ENCODE measurements around the gene TM6SF1. TPM values are rescaled to one million over a fixed set of nuclear protein-coding genes. Genes with fewer than 3 reads are reported as not detected.

Gene TM6SF1
- total RNA-seq = 2.3 and 3.6 TPM in 2 replicates
- polyA plus RNA-seq = 3.2 and 3.9 TPM in 2 replicates
- 2.7 and 3.6 TPM in 2 replicates for polyA plus RNA-seq (2012)
- polyA minus RNA-seq (ENCODE audit: low replicate concordance) = 1.0 and 4.2 TPM in 2 replicates

DNA sequence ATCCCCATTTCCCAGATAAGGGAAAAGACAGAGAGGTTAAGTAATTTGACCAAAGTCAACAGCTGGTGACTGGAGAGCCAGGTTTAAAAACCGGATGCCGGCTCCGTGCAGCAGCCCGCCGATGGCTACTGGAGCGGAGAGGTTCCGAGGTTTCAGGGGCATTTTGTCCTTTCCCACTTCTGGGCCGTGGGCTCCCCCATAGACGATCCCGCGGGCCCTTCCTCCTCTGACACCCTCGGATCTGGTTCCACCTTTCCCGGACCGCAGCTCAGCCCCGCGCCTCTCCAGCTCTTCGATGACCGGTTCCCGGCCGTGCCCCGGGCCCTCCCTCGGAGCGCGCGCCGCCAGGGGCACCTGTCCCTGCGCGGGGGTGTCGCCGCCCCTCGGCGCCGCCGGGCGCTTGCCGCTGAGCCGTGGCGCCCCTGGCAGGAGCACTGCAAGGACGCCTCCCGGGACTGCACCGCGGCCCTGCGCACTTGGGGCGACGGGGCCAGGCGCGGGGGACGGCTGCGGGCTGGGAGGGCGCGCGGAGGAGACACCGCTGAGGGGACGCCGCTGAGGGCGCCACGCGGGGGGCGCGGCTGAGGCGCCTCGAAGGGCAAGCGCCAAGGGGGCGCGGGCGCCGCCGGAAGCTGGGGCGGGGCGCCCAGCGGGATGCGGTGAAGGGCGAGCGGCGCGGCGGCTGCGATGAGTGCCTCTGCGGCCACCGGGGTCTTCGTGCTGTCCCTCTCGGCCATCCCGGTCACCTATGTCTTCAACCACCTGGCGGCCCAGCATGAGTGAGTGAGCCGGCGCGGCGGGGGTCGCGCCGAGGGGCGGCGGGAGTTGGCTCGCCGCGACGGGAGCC, at the start of gene TM6SF1:
Gene TM6SF1, plus strand, starts transcription at position 652 of the 847 bp plus-strand sequence. Its CDS starts 36 bp downstream, at position 688.
- H3K27ac ChIP-seq (ENCODE audit: insufficient read depth, low read length) = no peak within 1 kb of the TSS
- peak within 1 kb of the TSS; percentile 7 for H3K9ac ChIP-seq (ENCODE audit: insufficient read depth, low read length)
- DNase-seq (ENCODE audit: low read depth in 2 of 2) = no peak

DNA sequence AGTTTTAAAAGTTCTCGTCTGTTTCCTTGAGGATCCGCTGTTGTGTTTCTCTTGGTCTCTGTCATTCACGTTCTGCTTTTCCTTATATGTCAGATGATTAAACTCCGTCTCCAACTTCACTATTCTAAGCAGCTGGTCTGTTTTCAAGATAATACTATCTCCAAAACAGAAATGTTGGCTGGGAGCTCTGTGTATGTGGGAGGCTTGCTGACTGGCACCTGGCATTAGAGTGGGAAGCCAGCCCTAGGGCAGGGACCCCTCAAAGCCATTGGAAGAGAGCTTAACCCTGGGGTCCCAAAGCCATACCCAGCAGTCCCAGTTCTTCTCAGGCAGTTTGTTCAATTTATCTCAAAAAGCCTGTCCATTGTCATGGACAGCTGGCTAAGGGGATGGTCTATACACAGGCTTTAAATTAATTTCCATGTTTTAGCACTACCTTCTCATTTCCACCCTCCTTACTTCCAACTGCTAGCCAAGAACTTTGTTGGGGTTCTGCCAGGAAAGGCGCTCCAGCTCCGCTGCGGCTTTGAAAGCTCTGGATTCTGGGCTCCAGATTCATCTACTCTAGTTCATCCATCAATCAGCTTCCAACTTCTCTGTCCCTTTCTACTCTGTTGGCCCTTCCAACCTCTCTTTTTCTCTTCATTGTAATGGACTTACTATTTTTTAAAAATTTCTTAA, 49.6 kb upstream of the TM6SF1 start:
- Histone ChIP-seq H2AFZ (ENCODE audit: low read length) (no peak overlapping the region), H3K4me3 (replicated peaks in 1 of 4; ENCODE audit: control extremely low read depth in 1 of 4, insufficient read depth in 1 of 4, low read depth in 3 of 4, low read length in 4 of 4) (no peak overlapping the region), H4K20me1 (ENCODE audit: control insufficient read depth, extremely low read depth, insufficient read depth, low read length) (no peaks in the 10 kb centered on the region), H3K36me3 (ENCODE audit: control insufficient read depth, insufficient read depth, low read length) (peaks cover 4% of the 10 kb centered on the region), H3K9me3 (ENCODE audit: control insufficient read depth, insufficient read depth, low read depth, low read length) (no peaks in the 10 kb centered on the region), H3K79me2 (ENCODE audit: control insufficient read depth, insufficient read depth, low read length) (peaks cover 51% of the 10 kb centered on the region), H3K9ac (ENCODE audit: insufficient read depth, low read length) (no peak overlapping the region), H3K27me3 (ENCODE audit: control insufficient read depth, insufficient read depth, low read length) (no peaks in the 10 kb centered on the region), H3K27ac (ENCODE audit: insufficient read depth, low read length) (no peak overlapping the region), H3K4me2 (ENCODE audit: extremely low read depth, insufficient read depth, low read length) (no peak overlapping the region), H3K4me1 (ENCODE audit: control insufficient read depth, extremely low read depth, insufficient read depth, low read length) (peaks cover 2% of the 10 kb centered on the region)
- TF ChIP-seq EZH2 (IDR thresholded peaks at IDR 0.05; ENCODE audit: low read length, missing control alignments) = no peak
- TF ChIP-seq, protein P1, sequence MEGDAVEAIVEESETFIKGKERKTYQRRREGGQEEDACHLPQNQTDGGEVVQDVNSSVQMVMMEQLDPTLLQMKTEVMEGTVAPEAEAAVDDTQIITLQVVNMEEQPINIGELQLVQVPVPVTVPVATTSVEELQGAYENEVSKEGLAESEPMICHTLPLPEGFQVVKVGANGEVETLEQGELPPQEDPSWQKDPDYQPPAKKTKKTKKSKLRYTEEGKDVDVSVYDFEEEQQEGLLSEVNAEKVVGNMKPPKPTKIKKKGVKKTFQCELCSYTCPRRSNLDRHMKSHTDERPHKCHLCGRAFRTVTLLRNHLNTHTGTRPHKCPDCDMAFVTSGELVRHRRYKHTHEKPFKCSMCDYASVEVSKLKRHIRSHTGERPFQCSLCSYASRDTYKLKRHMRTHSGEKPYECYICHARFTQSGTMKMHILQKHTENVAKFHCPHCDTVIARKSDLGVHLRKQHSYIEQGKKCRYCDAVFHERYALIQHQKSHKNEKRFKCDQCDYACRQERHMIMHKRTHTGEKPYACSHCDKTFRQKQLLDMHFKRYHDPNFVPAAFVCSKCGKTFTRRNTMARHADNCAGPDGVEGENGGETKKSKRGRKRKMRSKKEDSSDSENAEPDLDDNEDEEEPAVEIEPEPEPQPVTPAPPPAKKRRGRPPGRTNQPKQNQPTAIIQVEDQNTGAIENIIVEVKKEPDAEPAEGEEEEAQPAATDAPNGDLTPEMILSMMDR (conservative IDR thresholded peaks at IDR 0.05 in 1 of 2, IDR thresholded peaks at IDR 0.05 in 1 of 2; ENCODE audit: low read depth in 1 of 2, low read length in 2 of 2) = no peak
- DNase-seq (ENCODE audit: low read depth in 2 of 2) = peak; percentile 38 to 44

More for the DNA sequence above, at the start of gene TM6SF1:
- Histone ChIP-seq H3K9me3 (ENCODE audit: control insufficient read depth, insufficient read depth, low read depth, low read length) (no peaks in the 10 kb centered on the region), H3K4me3 (replicated peaks in 1 of 4; ENCODE audit: control extremely low read depth in 1 of 4, insufficient read depth in 1 of 4, low read depth in 3 of 4, low read length in 4 of 4) (peak within 1 kb of the TSS; percentile 52 to 69 (median 58)), H2AFZ (ENCODE audit: low read length) (peak within 1 kb of the TSS; percentile 65), H3K4me2 (ENCODE audit: extremely low read depth, insufficient read depth, low read length) (peak within 1 kb of the TSS; percentile 82), H4K20me1 (ENCODE audit: control insufficient read depth, extremely low read depth, insufficient read depth, low read length) (no peaks in the 10 kb centered on the region), H3K27me3 (ENCODE audit: control insufficient read depth, insufficient read depth, low read length) (no peaks in the 10 kb centered on the region), H3K4me1 (ENCODE audit: control insufficient read depth, extremely low read depth, insufficient read depth, low read length) (peaks cover 5% of the 10 kb centered on the region), H3K36me3 (ENCODE audit: control insufficient read depth, insufficient read depth, low read length) (no peaks in the 10 kb centered on the region), H3K79me2 (ENCODE audit: control insufficient read depth, insufficient read depth, low read length) (no peaks in the 10 kb centered on the region)
- TF ChIP-seq, protein P1 (conservative IDR thresholded peaks at IDR 0.05 in 1 of 2, IDR thresholded peaks at IDR 0.05 in 1 of 2; ENCODE audit: low read depth in 1 of 2, low read length in 2 of 2) = no peak
- TF ChIP-seq EZH2 (IDR thresholded peaks at IDR 0.05; ENCODE audit: low read length, missing control alignments) = no peak

DNA sequence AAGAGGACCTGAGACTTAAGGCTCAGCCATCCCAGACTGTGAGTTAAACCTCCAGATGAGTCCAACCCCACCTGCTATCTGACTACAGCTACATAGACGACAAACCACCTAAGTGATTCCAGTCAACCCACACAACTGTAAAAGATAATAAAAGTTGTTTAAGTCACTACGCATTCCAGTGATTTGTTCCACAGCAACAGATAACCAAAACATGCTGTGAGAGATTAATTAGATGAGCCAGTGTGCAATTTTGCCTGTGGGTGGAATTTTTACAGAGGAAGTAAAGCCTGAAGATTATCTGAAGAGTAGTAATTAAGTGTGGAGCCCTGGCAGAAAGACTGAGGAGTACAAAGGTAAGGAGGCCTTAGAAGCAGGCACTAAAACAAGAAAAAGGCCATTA, 45.8 kb upstream of the TM6SF1 start:
- Histone ChIP-seq H3K9me3 (ENCODE audit: control insufficient read depth, insufficient read depth, low read depth, low read length) (no peaks in the 10 kb centered on the region), H3K9ac (ENCODE audit: insufficient read depth, low read length) (no peak overlapping the region), H3K4me2 (ENCODE audit: extremely low read depth, insufficient read depth, low read length) (no peak overlapping the region), H3K4me3 (replicated peaks in 1 of 4; ENCODE audit: control extremely low read depth in 1 of 4, insufficient read depth in 1 of 4, low read depth in 3 of 4, low read length in 4 of 4) (no peak overlapping the region), H3K27me3 (ENCODE audit: control insufficient read depth, insufficient read depth, low read length) (no peaks in the 10 kb centered on the region), H3K4me1 (ENCODE audit: control insufficient read depth, extremely low read depth, insufficient read depth, low read length) (peaks cover 3% of the 10 kb centered on the region), H3K27ac (ENCODE audit: insufficient read depth, low read length) (no peak overlapping the region), H3K36me3 (ENCODE audit: control insufficient read depth, insufficient read depth, low read length) (peaks cover 1% of the 10 kb centered on the region), H2AFZ (ENCODE audit: low read length) (no peak overlapping the region), H3K79me2 (ENCODE audit: control insufficient read depth, insufficient read depth, low read length) (peaks cover 88% of the 10 kb centered on the region), H4K20me1 (ENCODE audit: control insufficient read depth, extremely low read depth, insufficient read depth, low read length) (peaks cover 5% of the 10 kb centered on the region)
- DNase-seq (ENCODE audit: low read depth in 2 of 2) = peak in 1 of 2 donors; percentile 86
- TF ChIP-seq, protein P1 (conservative IDR thresholded peaks at IDR 0.05 in 1 of 2, IDR thresholded peaks at IDR 0.05 in 1 of 2; ENCODE audit: low read depth in 1 of 2, low read length in 2 of 2) = no peak
- no peak for TF ChIP-seq EZH2 (IDR thresholded peaks at IDR 0.05; ENCODE audit: low read length, missing control alignments)

Data from fibroblast of lung (primary cell).